NCI-H187 treated with DMSO at 0.1 percent for 48 hours (cell line): ENCODE data around the gene SMC1A.

Experiments
- DNase-seq: peaks from one replicate; lab custom pipeline; 2025; lab: John Stamatoyannopoulos, UW

SMC1A gene

DNA sequence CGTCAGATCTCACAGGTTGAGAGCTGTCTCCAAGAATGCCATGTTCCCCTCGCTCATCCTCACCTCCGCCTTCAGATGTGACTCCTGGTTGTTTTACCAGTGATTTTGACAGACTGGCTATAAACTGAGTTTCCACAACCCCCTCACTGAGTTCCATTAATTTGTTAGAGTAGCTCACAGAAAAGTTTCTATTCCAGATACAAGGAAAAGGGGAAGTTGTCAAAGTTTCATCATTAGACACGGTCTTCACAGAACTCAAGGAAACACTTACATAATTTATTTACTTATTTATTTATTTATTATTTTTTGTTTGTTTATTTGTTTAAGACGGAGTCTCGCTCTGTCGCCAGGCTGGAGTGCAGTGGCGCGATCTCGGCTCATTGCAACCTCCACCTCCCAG is 85.4 kb downstream of the SMC1A start:
- no peak for DNase-seq

DNA sequence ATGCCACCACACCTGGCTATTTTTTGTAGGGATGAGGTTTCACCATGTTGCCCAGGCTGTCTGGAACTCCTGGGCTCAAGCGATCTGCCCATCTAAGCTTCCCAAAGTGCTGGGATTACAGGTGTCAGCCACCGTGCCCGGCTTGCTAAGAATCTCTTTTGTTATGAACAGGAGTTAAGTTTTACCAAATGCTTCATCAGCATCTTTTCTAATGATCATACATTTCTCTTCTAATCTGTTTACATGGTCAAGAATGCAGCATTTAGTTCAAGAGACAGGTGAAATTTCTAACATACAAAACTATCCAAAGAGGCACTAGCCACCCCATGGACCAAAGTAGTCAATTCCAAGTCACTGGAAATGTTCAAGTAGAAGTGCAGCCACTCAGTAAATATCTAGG is 88.6 kb downstream of the SMC1A start:
- DNase-seq = no peak

DNA sequence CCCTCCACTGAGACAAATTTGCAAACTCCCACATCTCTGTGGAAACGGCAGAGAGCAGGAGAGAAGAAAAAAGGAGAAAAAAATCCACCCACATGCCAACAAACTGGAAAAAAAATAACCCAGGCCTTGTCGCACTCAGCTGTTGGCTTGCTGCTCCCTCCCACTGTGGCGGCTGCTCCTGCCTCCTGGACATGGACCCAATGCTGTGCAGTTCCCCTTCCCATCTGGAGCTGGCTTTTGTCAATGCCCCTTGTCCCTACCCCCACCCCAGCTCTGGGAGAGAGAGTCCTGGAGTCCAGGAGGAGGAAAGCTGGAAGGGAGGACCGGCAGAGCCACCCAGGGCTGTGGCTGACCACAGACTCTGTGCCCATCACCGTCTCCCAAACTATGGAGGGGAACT is 90.2 kb downstream of the SMC1A start:
- no peak for DNase-seq

DNA sequence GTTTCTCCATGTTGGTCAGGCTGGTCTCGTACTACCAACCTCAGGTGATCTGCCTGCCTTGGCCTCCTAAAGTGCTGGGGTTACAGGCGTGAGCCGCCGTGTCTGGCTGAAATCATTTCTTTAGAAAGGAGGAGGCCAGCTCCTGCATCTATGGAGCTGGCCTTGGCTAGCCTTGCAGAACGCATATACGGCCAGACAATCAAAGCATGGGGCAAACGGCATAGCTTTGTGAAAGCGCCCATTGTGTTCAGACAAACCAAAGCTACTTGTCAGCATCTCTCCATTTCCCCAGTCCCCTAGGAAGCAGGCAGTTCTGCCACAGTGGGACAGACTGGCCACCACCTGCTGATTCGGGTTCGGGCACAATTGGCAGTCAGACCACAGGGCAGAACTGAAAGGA is 92.1 kb downstream of the SMC1A start:
- DNase-seq = no peak

DNA sequence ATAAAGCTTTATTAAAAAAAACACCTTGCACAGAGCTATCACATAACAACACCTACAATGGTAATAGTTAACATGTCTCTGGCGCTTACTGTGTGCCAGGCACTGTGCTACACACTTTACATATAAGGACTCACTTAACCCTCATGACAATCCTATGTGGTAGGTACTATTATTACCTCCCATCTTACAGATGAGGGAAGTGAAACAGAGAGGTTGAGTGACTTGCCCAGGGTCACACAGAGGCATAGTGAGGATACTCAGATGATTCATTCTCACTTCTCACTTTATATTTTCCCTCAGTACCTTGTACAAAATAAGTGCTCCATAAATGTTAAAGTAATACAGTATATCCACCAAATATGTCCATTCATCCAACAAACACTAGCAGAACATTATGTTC is 97.7 kb downstream of the SMC1A start:
- no peak for DNase-seq
